Epithelial cell of proximal tubule (primary cell): ENCODE data around the gene CCN2. TPM values are rescaled to one million over a fixed set of nuclear protein-coding genes. Genes with fewer than 3 reads are reported as not detected.

Experiments
- DNase-seq: peaks from one replicate; pipeline ENCODE4 v3.0.0-alpha.2; 2011; ENCODE audit warnings: low read depth
- H3K4me3 ChIP-seq: 2 replicates; pipeline ENCODE4 v1.5.1; 2011; ENCODE audit warnings: low read depth, mild to moderate bottlenecking, low read length
- CTCF ChIP-seq: conservative IDR thresholded peaks from 2 replicates; pipeline ENCODE4 v1.5.1; 2012; ENCODE audit warnings: low read depth, mild to moderate bottlenecking, low read length
- total RNA-seq: library from RNA; depleted of rRNA; stranded (reverse); fragments of >200 nt; gene quantifications from 2 replicates; pipeline ENCODE4 v1.2.3, GENCODE V29; 2015

Gene CCN2
- total RNA-seq, 1 donor from 2014 or later: 40.1 TPM

DNA sequence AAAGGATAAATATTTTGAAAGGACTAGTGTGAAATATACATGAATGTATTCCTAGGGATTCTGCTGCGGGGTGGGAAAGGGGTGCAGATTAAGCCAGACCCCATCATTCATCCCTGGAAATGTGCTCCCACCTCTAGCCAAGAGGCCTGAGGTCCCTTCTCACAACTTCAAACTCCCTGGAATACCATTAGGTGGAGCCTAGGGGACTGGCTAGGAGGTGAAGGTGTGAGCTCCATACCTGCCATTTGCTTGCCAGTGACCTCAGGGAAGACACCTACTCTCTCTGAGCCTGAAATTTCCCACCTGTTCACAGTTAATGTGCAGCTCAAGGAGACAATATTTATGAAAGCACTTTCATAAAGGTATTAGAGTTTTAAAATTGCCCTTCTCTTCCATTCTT is 4.7 kb upstream of the CCN2 start:
- no peak for DNase-seq
- no peak for TF ChIP-seq CTCF

GRCh38 chr6:131955192-131955591 is 4.0 kb upstream of the CCN2 start:
- no peak for TF ChIP-seq CTCF
- no peak overlapping the region for H3K4me3 ChIP-seq
- DNase-seq: no peak

More for the DNA sequence above, 4.7 kb upstream of the CCN2 start:
- no peak overlapping the region for H3K4me3 ChIP-seq

DNA sequence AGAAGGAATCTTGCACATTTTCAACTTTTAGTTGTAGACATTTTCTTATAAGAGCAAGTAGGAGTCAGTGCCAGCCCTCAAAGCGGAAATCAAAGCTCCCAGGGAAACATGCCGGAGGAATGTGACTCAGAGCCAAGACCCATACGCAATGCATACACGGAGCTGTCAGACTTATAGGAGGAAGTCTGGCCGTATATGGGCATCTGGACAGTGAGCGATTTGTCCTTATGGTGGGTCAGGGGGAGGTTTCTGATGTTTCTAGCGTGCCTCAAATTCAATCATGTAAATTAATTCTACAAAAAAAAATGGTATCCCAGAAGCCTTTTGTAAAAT is 3.6 kb upstream of the CCN2 start:
- TF ChIP-seq CTCF: no peak
- H3K4me3 ChIP-seq: no peak overlapping the region
- DNase-seq: no peak

- H3K4me3 ChIP-seq: no peak overlapping the region
- no peak for TF ChIP-seq CTCF
- DNase-seq: no peak
Observed at GRCh38 chr6:131954059-131954774, 3.0 kb upstream of the CCN2 start.

GRCh38 chr6:131952886-131953509 is 1.8 kb upstream of the CCN2 start:
- DNase-seq: no peak
- no peak for TF ChIP-seq CTCF
- no peak overlapping the region for H3K4me3 ChIP-seq

DNA sequence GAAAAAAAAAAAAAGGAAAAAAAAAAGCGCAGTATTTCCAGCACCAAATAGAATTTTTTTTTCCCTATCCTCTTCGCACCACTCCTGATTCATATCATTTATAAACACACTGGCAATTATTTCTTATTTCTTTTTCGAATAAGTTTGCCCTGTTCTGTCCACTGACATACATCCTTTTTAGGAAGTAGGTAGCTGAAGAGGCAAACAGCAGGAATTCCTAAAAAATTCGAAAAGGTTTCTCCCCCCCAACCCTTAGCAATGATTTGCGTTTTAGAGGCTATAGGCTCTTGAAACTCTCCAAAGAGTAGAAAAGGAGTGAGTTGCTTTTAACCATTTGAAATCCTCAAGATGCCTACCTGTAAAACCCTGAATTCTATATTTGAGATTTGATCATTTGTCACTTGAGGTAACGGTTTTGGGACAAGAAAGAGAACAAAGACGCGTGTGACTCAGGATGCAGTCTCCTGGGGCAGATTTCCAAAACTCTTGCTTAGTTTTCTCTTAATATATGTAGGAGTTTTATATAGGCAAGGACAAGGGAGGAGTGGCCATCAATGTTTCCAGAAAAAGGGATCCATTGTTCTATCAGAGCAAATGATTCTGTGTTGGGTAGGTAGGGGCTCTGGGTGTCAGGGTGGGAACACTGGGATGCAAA is 531 bp upstream of the CCN2 start:
- no peak for DNase-seq
- TF ChIP-seq CTCF: no peak
- peak overlapping the region; percentile 54 for H3K4me3 ChIP-seq
